ENCODE results near the gene CD300A.
A peak's percentile ranks its signal among the peaks of the same experiment; 100 is the strongest.

Gene CD300A

GRCh38 chr17:74451557-74451956 lies 14.9 kb upstream of the CD300A start:
- FAIRE-seq = no peak
- no peak for DNase-seq (ENCODE audit: insufficient read length)
- TF ChIP-seq TAF1 (IDR thresholded peaks at IDR 0.05; ENCODE audit: borderline replicate concordance, low read depth, low read length) (no peak), POLR2AphosphoS5 (IDR thresholded peaks at IDR 0.05; ENCODE audit: low read depth, low read length) (no peak), POLR2A (IDR thresholded peaks at IDR 0.05; ENCODE audit: low read depth, low read length) (no peak)

DNA sequence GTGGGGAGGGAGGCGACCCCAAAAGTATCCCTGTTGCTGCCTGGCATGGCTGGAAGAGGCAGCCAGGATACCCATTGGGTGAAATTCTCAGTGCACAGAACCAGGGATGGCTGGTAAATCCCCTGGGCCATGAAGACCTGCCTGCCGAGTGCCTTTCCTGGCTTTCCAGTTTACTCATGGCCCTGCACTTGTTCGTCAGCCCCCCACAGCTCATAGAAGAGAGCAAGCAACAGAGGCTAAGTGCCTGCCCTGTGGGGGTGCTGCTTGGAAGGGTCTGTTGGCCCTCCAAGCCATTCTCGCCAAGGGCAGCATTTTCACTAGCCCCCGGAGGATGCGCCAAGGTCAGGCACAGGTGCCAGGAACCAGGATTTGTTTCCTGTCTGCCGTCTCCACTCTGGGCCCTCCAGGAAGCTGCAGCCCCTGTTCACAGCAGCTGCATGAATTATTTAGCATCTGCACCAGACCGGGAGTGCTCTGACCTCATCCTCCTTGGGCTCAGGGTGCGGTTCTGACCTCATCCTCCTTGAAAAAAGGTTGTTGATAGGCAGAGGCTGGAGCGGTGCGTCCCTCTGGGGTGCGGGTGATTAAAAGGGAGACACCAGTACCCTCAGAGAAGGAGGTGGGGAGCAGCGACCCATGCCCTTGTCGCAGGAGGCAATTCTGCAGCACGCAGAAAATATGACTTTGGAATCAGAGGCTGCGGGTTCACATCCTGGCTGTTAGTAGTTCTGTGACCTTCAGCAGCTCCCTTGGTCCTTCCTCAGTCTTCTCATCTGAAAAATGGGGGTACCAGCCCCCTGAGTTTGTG lies 14.2 kb upstream of the CD300A start:
- FAIRE-seq (no peak), DNase-seq (ENCODE audit: insufficient read length) (no peak)
- no peak for TF ChIP-seq TAF1 (IDR thresholded peaks at IDR 0.05; ENCODE audit: borderline replicate concordance, low read depth, low read length)
- TF ChIP-seq POLR2AphosphoS5 (IDR thresholded peaks at IDR 0.05; ENCODE audit: low read depth, low read length) = no peak
- no peak for TF ChIP-seq POLR2A (IDR thresholded peaks at IDR 0.05; ENCODE audit: low read depth, low read length)

DNA sequence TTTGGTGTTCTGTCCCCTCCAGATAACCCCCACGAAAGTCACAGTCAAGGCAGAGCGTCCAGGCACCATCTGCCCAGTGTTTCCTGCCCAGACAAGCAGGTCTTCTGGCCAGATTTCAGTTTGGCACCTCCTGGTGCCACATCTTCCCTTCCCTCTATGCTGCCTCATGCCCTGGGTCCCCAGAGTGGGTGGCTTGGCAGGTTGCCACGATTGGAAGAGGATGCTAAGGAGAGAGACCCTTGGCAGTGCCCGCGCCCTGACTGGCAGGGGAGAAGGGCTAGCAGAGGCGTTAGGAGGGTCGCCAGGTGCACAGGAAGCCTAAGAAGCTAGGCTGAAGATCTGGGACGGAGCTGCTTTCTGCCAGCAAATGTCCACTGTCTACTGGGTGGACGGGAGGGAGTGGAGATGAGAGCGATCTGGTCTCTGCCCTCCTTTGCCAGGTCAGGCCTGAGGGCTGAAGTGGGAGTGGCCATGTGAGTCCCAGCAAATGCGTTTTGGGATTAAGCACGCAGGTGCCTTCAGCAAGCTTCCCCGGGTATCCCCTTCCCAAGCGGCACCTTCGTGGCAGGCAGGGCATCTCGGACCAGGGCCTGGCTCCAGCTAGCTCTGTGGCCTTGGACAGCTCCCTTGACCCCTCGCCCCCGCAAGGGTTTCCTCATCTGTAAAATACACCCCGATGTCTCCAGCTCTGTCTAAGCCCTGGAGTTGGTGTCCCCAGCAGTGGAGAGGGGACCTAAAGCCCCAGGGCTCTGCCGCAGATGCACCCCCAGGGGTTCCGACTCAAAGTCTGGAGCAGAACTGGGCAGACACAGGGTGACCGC lies 13.4 kb upstream of the CD300A start:
- FAIRE-seq (no peak), DNase-seq (ENCODE audit: insufficient read length) (no peak)
- no peak for TF ChIP-seq POLR2A (IDR thresholded peaks at IDR 0.05; ENCODE audit: low read depth, low read length)
- no peak for TF ChIP-seq TAF1 (IDR thresholded peaks at IDR 0.05; ENCODE audit: borderline replicate concordance, low read depth, low read length)
- no peak for TF ChIP-seq POLR2AphosphoS5 (IDR thresholded peaks at IDR 0.05; ENCODE audit: low read depth, low read length)

- DNase-seq (ENCODE audit: insufficient read length) (peak; percentile 99), FAIRE-seq (no peak)
- TF ChIP-seq POLR2AphosphoS5 (IDR thresholded peaks at IDR 0.05; ENCODE audit: low read depth, low read length) = no peak
- TF ChIP-seq POLR2A (IDR thresholded peaks at IDR 0.05; ENCODE audit: low read depth, low read length) = no peak
- TF ChIP-seq TAF1 (IDR thresholded peaks at IDR 0.05; ENCODE audit: borderline replicate concordance, low read depth, low read length) = no peak
Measured at GRCh38 chr17:74453665-74454196, 12.7 kb upstream of the CD300A start.

GRCh38 chr17:74454197-74455024 lies 12.0 kb upstream of the CD300A start:
- no peak for TF ChIP-seq POLR2A (IDR thresholded peaks at IDR 0.05; ENCODE audit: low read depth, low read length)
- no peak for TF ChIP-seq TAF1 (IDR thresholded peaks at IDR 0.05; ENCODE audit: borderline replicate concordance, low read depth, low read length)
- TF ChIP-seq POLR2AphosphoS5 (IDR thresholded peaks at IDR 0.05; ENCODE audit: low read depth, low read length) = no peak
- FAIRE-seq (peak; percentile 84), DNase-seq (ENCODE audit: insufficient read length) (no peak)

GRCh38 chr17:74455025-74455545 lies 11.3 kb upstream of the CD300A start:
- FAIRE-seq (no peak), DNase-seq (ENCODE audit: insufficient read length) (no peak)
- TF ChIP-seq TAF1 (IDR thresholded peaks at IDR 0.05; ENCODE audit: borderline replicate concordance, low read depth, low read length) (no peak), POLR2A (IDR thresholded peaks at IDR 0.05; ENCODE audit: low read depth, low read length) (no peak), POLR2AphosphoS5 (IDR thresholded peaks at IDR 0.05; ENCODE audit: low read depth, low read length) (no peak)

DNA sequence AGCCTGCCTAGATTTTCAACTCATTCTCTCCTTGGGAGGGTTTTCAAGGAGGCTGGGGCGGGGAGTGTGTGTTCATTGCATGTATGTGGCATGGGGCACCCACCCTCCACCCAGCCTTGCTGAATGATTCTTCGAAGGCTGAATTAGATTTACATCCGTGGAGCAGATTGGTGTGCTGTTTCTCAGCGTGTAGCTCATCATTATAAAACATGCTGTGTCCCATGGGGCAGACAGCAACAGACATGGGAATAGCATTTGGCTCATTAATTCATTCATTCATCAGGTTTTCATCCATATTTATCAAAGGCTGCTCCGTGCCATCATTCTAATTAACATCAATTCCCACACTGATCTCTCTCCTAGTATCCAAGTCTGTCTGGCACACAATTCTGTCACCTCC lies 10.6 kb upstream of the CD300A start:
- no peak for DNase-seq (ENCODE audit: insufficient read length)
- no peak for FAIRE-seq
- TF ChIP-seq POLR2A (IDR thresholded peaks at IDR 0.05; ENCODE audit: low read depth, low read length) (no peak), POLR2AphosphoS5 (IDR thresholded peaks at IDR 0.05; ENCODE audit: low read depth, low read length) (no peak), TAF1 (IDR thresholded peaks at IDR 0.05; ENCODE audit: borderline replicate concordance, low read depth, low read length) (no peak)

DNA sequence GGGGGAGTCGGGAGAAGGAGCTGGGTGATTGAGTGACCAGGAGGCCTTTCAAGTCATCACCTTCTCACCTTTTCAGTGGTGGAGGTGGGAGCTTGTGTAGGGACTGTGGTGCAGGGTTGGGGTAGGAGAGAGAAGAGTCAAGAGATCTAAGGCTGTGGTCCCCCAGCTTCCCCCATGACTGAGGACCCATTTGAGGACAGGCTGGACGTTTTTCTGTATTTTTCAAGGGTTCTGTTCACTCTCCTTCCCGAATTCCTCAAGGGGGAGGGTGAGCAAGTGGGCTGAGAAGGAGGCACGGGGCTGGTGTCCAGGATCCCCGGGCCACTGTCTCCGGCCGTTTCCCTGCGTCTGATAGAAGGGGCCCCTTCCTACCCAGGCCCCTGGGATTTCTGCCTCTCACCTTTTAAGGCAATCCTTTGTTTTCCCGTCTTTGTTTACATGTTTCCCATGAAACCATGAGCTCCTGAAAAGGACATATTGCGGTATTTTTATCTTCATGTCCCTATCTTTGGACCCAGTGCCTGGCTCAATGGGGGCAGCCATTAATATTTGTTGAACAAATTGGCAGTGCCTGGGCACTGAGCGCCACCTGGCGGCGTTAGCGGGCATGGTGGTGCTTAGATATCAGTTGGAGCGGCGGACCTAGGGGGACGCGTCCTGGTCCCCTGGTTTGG lies 9.2 kb upstream of the CD300A start:
- TF ChIP-seq POLR2A (IDR thresholded peaks at IDR 0.05; ENCODE audit: low read depth, low read length) (no peak), TAF1 (IDR thresholded peaks at IDR 0.05; ENCODE audit: borderline replicate concordance, low read depth, low read length) (no peak)
- DNase-seq (ENCODE audit: insufficient read length) = peak; percentile 71
- peak; percentile 88 for FAIRE-seq

GRCh38 chr17:74457820-74458166 lies 8.6 kb upstream of the CD300A start:
- FAIRE-seq (no peak), DNase-seq (ENCODE audit: insufficient read length) (no peak)
- TF ChIP-seq POLR2A (IDR thresholded peaks at IDR 0.05; ENCODE audit: low read depth, low read length) (no peak), TAF1 (IDR thresholded peaks at IDR 0.05; ENCODE audit: borderline replicate concordance, low read depth, low read length) (no peak), POLR2AphosphoS5 (IDR thresholded peaks at IDR 0.05; ENCODE audit: low read depth, low read length) (no peak)

GRCh38 chr17:74458835-74459234 lies 7.6 kb upstream of the CD300A start:
- no peak for DNase-seq (ENCODE audit: insufficient read length)
- FAIRE-seq = no peak
- TF ChIP-seq POLR2A (IDR thresholded peaks at IDR 0.05; ENCODE audit: low read depth, low read length) (no peak), TAF1 (IDR thresholded peaks at IDR 0.05; ENCODE audit: borderline replicate concordance, low read depth, low read length) (no peak), POLR2AphosphoS5 (IDR thresholded peaks at IDR 0.05; ENCODE audit: low read depth, low read length) (no peak)
